ENCODE results near the gene CELSR1.

CELSR1 gene

DNA sequence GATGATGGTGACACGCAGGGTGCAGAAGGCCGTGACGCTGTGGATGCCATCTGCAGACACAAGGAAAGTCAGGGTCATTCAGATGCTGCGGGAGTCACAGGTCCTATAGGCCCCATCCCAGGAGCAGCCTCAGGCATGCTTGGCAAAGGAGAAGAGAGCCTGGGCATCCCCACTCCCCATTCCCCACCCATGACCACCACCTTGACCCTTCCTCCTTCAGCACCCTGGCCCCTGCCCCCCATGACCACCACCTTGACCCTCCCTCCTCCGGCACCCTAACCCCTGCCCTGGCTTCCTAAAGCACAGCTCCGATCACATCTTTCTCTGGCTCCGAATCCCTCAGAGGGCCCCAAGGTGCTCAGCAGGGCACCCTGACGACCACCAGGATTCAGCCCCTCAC lies 73.1 kb downstream of the CELSR1 start:
- TF ChIP-seq, protein P1, sequence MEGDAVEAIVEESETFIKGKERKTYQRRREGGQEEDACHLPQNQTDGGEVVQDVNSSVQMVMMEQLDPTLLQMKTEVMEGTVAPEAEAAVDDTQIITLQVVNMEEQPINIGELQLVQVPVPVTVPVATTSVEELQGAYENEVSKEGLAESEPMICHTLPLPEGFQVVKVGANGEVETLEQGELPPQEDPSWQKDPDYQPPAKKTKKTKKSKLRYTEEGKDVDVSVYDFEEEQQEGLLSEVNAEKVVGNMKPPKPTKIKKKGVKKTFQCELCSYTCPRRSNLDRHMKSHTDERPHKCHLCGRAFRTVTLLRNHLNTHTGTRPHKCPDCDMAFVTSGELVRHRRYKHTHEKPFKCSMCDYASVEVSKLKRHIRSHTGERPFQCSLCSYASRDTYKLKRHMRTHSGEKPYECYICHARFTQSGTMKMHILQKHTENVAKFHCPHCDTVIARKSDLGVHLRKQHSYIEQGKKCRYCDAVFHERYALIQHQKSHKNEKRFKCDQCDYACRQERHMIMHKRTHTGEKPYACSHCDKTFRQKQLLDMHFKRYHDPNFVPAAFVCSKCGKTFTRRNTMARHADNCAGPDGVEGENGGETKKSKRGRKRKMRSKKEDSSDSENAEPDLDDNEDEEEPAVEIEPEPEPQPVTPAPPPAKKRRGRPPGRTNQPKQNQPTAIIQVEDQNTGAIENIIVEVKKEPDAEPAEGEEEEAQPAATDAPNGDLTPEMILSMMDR (IDR thresholded peaks at IDR 0.05) = no peak

DNA sequence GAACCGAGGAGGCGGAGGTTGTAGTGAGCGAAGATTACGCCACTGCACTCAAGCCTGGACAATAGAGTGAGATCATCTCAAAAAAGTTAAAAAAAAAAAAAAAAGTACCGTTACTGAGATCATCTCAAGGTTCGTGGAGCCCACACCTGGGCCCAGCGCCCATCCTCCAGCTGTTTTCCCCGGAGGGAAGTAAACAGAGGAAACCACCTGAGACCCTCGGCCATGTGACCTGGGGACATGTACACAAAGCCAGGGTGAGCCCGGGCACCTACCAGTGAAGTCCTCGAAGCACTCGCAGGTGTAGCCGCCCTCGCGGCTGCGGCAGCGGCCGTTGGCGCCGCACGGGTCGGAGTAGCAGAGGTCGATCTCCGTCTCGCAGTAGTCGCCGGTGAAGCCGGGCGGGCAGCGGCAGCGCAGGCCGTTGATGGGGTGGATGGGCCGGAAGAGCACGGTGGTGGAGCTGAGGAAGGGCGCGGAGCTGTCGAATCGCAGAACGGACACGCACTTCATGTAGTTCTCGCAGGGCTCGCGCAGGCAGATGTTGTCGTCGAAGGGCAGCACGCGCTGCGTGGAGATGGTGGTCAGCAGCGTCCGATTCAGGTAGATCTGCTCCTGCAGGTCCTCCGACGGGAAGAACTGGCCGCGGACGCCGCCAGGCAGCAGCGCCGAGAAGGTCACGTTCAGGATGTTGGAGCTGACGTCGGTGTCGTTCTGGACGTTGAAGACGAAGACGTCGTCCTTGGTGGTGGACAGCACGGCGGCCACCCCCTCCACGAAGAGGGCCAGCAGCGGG lies 73.8 kb downstream of the CELSR1 start:
- TF ChIP-seq, protein P1 (IDR thresholded peaks at IDR 0.05) = no peak

DNA sequence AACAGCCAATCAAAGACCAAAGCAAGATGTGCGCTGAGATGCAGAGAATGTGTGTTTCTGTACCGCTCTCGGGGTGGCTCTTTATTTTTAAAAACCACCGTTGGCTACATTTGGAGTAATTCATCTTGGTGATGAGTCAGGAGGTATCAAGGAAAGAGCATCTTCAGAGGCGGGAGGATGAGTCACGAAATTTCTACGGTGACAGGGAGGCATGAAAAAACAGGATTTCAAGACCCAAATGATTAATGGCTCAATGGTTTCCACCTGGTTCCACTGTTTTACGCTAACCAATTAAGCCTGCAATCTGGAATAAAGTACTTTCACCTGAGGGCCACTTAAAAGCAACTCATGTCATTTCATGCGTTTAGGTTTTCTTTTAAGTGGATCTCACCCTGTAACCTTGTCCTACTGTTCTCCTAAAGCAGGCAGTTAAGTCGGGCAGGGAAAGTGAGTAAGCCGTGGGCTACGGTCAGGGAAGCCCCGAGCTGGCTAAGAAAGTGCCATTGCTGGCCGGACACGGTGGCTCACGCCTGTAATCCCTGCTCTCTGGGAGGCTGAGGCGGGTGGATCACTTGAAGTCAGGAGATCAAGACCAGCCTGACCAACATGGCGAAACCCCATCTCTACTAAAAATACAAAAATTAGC lies 74.6 kb downstream of the CELSR1 start:
- TF ChIP-seq, protein P1 (IDR thresholded peaks at IDR 0.05) = no peak

DNA sequence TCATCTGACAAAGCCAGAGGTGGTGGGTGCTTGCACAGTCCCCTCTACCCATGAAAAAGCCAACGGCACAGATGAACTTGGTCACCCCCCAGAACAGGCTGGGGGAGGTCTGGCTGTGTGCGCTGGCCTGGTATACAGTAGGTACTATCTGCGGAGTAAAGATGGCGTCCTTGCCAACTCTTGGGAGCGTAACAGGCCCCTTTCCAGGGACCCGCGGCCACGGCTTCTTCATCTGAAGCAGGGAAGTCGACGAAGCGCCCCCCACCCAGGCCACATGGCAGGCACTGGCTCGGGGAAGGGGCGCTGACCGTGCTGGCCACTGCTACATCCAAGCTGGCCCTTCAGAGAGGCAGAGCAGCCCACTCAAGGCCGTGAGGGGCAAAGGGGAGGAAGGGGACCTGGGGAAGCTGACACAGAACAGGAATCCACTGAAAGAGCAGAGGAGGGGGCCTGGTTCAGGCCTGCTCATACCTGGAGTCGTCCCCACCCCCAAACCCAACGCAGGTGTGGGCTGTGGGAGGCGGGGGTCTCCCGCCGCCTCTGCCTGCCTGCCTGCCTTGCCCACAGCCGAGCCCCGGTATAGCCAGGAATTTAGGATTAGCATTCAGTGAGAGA lies 75.7 kb downstream of the CELSR1 start:
- TF ChIP-seq, protein P1 (IDR thresholded peaks at IDR 0.05) = no peak

DNA sequence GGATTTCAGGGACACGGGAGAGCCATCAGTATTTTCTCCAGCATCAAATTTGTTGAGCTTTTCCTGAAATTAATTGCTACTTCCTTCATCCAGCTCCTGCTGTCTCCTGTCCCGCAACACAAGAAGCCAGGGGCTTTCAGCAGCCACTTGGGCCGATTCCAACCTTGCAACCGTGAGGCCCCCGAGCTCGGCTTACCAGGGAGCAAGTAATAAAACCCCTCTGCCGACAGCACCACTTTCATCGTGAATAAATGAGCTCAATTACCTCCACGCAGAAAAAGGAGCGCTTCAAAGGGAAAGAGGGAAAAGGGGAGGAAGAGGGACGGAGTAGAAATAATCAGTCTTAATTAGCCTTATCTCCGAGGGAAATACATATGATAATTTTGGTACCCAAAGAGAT lies 76.6 kb downstream of the CELSR1 start:
- TF ChIP-seq, protein P1 (IDR thresholded peaks at IDR 0.05) = no peak

DNA sequence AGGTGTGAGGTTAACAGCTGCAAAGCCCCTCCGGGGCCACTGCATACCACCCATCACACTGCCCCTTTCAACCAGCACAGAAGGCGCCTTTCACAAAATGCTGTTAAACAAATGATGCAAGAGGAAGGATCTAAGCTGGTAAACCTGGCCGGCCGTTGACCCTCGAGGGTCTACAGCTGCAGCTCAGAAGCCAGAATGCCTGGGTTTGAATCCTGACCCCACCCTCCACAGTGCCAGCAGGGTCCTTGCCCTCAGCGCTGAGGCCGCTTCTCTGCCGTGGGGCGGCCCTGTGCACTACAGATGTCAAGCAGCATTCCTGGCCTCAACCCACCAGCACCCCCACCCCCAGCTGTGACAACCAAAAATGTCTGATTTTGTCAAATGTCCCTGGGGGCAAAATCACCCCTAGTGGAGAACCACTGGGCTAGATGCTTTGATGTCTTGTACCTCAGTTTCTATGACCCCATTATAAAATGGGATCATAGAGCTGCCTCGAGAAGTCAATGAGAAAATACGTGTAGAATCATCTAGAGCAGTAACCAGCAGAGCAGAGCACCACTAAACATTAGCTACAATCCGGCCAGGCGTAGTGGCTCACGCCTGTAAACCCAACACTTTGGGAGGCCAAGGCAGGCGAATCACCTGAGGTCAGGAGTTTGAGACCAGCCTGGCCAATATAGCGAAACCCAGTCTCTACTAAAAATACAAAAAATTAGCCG lies 77.9 kb downstream of the CELSR1 start:
- TF ChIP-seq, protein P1 (IDR thresholded peaks at IDR 0.05) = no peak

DNA sequence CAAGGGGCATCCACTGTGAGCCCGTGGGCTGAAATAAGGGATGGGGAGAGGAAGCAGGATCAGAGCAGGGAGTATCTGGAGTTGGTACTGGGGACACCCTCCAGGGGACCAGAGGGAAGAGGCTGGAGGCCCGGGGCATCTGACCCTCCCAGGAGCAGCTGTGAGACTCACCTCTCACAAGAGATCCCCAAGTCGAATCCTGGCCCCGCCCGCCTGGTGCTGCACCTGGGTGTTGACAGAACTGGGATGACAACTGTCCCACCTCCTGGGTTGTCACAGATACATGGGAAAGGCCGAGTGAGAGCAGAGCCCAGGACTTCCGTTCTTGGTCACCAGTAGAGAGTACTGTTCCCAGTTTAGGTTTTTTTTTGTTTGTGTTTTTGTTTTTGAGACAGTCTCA lies 78.9 kb downstream of the CELSR1 start:
- TF ChIP-seq, protein P1 (IDR thresholded peaks at IDR 0.05) = no peak
